Subcutaneous adipose tissue (tissue), 4 donors: ENCODE data around the gene BPHL. TPM values are rescaled to one million over a fixed set of nuclear protein-coding genes. Genes with fewer than 3 reads are reported as not detected.

Source experiments
- total RNA-seq, 4 donors: library from RNA; depleted of rRNA; stranded (reverse); fragments of >200 nt; gene quantifications; one replicate each; pipeline ENCODE4 v1.1.0, GENCODE V29; 2016
- TF ChIP-seq, protein P1 (sequence below): fragments of 450-650 bp; IDR thresholded peaks from one replicate; pipeline ENCODE4 v1.5.1; 2016; ENCODE audit warnings: low read depth, mild to moderate bottlenecking, control low read depth, antibody characterized with exemption, moderate library complexity

BPHL gene
- total RNA-seq, 4 donors from 2014 or later, result 25.8 to 41.6 (median 30.0) TPM

DNA sequence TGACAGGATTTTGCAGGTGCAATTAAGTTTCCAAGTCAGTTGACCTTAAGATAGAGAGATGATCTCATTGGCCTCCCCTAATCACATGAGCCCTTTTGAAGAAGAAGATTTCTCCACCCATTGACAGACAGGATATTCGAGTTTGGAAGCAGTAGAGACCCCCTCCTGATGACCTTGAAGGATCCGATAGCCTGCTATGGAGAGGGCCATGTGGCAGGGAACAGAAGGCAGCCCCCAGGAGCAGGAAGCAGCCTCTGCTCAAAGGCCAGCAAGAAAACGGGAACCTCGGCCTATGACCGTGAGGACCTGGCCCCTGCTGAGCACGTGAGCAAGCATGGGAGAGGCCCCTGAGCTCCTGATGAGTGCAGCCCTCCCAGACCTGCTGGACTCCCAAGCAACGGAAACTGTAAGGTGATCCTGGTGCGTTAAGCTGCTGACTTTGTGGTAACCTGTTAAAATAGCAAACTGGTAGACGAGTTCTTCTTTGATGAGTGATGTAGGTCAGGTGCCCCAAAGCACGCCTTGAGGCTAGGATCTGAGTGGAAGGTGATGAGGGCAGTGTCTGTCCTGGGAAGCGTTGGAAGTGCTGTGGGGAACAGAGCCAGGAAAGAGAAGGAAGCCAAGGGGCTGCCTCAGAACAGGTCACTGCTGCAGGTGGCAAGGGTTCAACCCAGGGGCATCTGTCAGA lies 57.3 kb downstream of the BPHL start:
- TF ChIP-seq, protein P1, sequence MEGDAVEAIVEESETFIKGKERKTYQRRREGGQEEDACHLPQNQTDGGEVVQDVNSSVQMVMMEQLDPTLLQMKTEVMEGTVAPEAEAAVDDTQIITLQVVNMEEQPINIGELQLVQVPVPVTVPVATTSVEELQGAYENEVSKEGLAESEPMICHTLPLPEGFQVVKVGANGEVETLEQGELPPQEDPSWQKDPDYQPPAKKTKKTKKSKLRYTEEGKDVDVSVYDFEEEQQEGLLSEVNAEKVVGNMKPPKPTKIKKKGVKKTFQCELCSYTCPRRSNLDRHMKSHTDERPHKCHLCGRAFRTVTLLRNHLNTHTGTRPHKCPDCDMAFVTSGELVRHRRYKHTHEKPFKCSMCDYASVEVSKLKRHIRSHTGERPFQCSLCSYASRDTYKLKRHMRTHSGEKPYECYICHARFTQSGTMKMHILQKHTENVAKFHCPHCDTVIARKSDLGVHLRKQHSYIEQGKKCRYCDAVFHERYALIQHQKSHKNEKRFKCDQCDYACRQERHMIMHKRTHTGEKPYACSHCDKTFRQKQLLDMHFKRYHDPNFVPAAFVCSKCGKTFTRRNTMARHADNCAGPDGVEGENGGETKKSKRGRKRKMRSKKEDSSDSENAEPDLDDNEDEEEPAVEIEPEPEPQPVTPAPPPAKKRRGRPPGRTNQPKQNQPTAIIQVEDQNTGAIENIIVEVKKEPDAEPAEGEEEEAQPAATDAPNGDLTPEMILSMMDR, result no peak

DNA sequence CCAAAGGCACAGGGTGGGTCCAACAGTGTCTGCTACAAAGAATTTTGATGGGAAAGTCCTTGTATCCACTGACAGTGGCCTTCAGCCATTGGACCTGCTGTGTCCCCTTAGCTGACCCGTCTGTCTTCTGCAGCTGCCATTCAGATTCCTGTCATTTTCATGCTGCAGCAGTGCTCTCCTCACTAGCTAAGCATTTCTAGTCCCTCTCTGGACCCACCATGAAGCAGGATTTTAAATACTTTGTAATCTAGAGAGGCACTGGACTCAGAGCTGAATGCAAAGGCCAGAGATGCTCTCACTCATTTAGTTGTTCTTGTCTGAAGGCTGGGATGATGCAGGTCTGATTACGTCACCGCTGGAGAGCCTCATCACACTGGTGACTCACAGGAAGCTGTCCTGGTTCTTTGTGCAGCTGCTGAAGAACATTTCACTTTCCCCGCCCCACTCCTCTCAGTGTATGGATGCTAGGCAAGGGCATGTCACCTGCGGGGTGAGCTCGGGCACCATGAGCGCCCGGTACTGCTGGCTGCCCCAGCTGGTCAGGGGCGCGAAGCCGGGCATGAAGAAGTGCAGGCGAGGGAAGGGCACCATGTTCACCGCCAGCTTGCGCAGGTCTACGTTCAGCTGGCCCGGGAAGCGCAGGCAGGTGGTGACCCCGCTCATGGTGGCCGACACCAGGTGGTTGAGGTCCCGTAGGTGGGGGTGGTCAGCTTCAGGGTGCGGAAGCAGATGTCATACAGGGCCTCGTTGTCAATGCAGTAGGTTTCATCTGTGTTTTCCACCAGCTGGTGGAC lies 58.2 kb downstream of the BPHL start:
- TF ChIP-seq, protein P1, result no peak

DNA sequence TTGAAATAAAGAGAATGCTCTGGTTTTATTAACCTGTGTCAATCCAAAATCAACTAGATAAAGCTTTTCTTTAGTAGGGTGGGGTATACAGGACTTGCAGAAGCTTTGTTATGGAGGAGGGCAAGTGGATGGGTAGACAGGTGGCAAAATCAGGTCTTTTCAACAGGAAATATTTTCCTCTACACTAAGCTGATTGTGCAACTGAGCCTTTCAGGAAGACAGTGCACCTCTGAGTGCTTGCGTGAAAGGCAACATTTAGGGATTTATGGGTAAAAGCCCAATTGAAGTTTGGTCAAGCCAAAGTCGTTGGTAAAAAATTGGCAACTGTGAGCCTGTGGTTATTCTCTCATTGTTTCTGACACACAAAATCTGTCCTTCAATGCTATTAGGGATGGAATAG lies 62.6 kb downstream of the BPHL start:
- TF ChIP-seq, protein P1, result no peak

DNA sequence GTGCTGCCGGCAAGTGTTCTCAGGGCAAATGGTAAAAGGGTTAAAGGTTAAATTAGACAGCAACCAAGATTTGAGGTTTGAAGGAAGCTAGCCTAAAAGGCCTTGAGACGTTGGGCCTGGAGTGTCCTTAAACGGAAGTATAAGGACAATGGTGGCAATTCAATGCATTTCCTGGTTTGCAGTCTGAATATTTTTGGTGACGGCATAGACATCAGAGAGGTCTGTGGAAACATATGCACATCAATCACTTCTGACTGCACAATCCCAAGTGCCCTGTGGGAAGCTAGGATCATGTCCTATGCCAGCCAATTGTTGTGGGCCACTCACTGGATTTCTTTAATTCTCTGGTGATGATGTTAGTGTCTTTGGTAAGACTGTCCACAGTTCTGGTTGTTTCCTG lies 64.6 kb downstream of the BPHL start:
- TF ChIP-seq, protein P1, result no peak

DNA sequence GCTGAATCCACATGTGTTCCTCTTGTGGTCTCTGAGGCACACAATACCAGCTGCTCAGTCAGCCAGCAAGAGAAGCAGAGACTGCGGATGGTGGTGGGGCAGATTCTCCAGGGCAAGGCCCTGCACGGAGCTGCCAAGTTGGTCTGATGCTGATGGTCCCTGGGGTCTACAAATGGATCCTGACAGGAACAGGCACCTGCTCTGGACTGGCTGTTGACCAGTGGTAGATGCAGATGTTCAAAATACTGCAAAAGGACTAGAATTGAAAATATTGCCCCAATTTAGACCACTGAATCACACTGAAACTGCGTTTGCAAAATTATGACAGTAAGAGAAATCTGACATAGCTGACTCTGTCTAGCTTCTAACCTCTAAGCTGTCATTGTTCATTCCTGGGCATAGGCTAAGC lies 68.5 kb downstream of the BPHL start:
- TF ChIP-seq, protein P1, result no peak

DNA sequence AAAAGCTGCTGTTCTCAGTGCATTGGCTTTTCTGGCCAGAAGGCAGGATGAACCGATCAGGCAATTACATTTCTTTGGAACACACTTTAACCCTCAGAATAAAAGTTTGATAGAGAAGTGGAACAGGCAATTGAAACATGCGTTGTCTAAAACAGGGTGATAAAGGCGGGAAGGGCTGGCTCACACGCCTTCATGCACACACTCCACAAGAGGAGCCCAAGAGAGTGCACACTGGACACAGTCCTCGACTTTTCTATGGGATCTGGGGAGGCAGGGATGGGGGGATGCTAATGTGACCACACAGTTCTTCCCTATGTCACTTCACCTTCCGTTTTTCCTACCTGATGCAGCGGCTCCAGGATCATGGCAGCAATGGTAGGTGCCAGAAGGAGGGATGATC lies 69.8 kb downstream of the BPHL start:
- TF ChIP-seq, protein P1, result no peak

DNA sequence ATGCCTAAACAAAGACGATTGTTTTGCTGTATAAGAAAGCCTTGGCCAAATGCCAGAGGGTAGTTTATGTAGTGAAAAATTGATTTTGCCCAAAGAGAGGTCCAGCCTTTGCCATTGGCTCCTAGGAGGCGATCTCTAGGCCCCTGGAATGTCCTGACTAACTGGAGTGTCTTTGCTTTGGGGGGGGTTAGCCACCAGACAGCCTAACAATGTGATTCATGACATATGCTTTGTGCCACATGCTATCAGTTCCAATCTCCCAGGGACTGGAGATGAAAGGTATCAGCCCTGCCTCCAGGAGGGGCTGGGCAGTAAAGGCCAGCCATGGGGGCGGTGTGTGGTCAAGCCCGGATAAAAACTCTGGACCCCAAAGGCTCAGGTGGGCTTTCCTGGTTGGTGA lies 71.5 kb downstream of the BPHL start:
- TF ChIP-seq, protein P1, result no peak
